Fibroblast of lung (primary cell): ENCODE results near the gene SGPL1. TPM values are rescaled to one million over a fixed set of nuclear protein-coding genes. Genes with fewer than 3 reads are reported as not detected.

ENCODE experiments used
- DNase-seq, 2 donors: peaks; one replicate each; pipeline versions ENCODE4 v3.0.0 to v3.0.0-alpha.2; 2010; ENCODE audit warnings: low read depth in 2 of 2
- H2AFZ ChIP-seq: 2 replicates; pipeline ENCODE4 v1.5.1; 2012; ENCODE audit warnings: low read length, control low read depth, inconsistent platforms
- H3K27ac ChIP-seq: 2 replicates; pipeline ENCODE4 v1.5.1; 2011; ENCODE audit warnings: low read length, control low read depth; ENCODE audit not compliant: insufficient read depth
- H3K27me3 ChIP-seq: 2 replicates; pipeline ENCODE4 v1.5.1; 2011; ENCODE audit warnings: mild to moderate bottlenecking, low read length; ENCODE audit not compliant: control insufficient read depth, insufficient read depth
- H3K36me3 ChIP-seq: 2 replicates; pipeline ENCODE4 v1.5.1; 2011; ENCODE audit warnings: low read length; ENCODE audit not compliant: control insufficient read depth, insufficient read depth
- H3K4me1 ChIP-seq: 2 replicates; pipeline ENCODE4 v1.5.1; 2011; ENCODE audit warnings: low read length; ENCODE audit not compliant: control insufficient read depth, insufficient read depth; ENCODE audit errors: extremely low read depth
- H3K4me2 ChIP-seq: 2 replicates; pipeline ENCODE4 v1.5.1; 2011; ENCODE audit warnings: low read length, control low read depth; ENCODE audit not compliant: insufficient read depth; ENCODE audit errors: extremely low read depth
- H3K4me3 ChIP-seq, 4 experiments: fragments of 200-600 bp in 1 of 4; sonication (generic) in 1 of 4; replicated peaks in 1 of 4; 2 replicates each; pipeline ENCODE4 v1.5.1; 2011 to 2016; ENCODE audit warnings: low read length in 4 of 4, low read depth in 3 of 4, mild to moderate bottlenecking in 3 of 4, control low read depth in 2 of 4, inconsistent platforms in 1 of 4, mixed read lengths in 1 of 4; ENCODE audit not compliant: insufficient read depth in 1 of 4; ENCODE audit errors: control extremely low read depth in 1 of 4
- H3K79me2 ChIP-seq: 2 replicates; pipeline ENCODE4 v1.5.1; 2012; ENCODE audit warnings: mild to moderate bottlenecking, low read length, inconsistent platforms; ENCODE audit not compliant: control insufficient read depth, insufficient read depth
- H3K9ac ChIP-seq: 2 replicates; pipeline ENCODE4 v1.5.1; 2011; ENCODE audit warnings: mild to moderate bottlenecking, low read length, control low read depth; ENCODE audit not compliant: insufficient read depth
- H3K9me3 ChIP-seq: 2 replicates; pipeline ENCODE4 v1.5.1; 2012; ENCODE audit warnings: low read depth, low read length; ENCODE audit not compliant: control insufficient read depth, insufficient read depth
- H4K20me1 ChIP-seq: 2 replicates; pipeline ENCODE4 v1.5.1; 2011; ENCODE audit warnings: low read length; ENCODE audit not compliant: control insufficient read depth, insufficient read depth; ENCODE audit errors: extremely low read depth
- CTCF ChIP-seq, 2 donors: IDR thresholded peaks in 1 of 2; conservative IDR thresholded peaks in 1 of 2; 1 replicate in 1 of 2; 2 replicates in 1 of 2; pipeline ENCODE4 v1.5.1; 2011 to 2012; ENCODE audit warnings: low read length in 2 of 2, control low read depth in 1 of 2, inconsistent platforms in 1 of 2, low read depth in 1 of 2, mild to moderate bottlenecking in 1 of 2
- EZH2 ChIP-seq: IDR thresholded peaks from 2 replicates; pipeline ENCODE4 v1.5.1; 2012; ENCODE audit warnings: low read length, control low read depth, mild to moderate bottlenecking; ENCODE audit errors: missing control alignments
- polyA plus RNA-seq, 2 donors: library from polyadenylated mRNA; depleted of rRNA in 1 of 2; stranded (reverse) in 1 of 2; unstranded in 1 of 2; fragments of >200 nt; gene quantifications; 2 replicates each; pipeline ENCODE4 v1.2.1, GENCODE V29; 2011 to 2012; ENCODE audit warnings: missing spikeins in 1 of 2
- total RNA-seq: library from RNA; depleted of rRNA; stranded (reverse); fragments of >200 nt; gene quantifications from 2 replicates; pipeline ENCODE4 v1.2.1, GENCODE V29; 2014

The SGPL1 gene
- total and polyA plus RNA-seq, 2 donors (not counting 1 experiment from before 2014, with no cell fraction given) = 21.2 to 40.3 TPM

- H3K27me3 ChIP-seq = peaks cover 2% of the 10 kb centered on the region
- H4K20me1 ChIP-seq = no peaks in the 10 kb centered on the region
- TF ChIP-seq CTCF (conservative IDR thresholded peaks at IDR 0.05 in 1 of 2, IDR thresholded peaks at IDR 0.05 in 1 of 2; ENCODE audit: low read depth in 1 of 2, low read length in 2 of 2) (no peak), EZH2 (no peak)
- no peak overlapping the region for H2AFZ ChIP-seq
- no peaks in the 10 kb centered on the region for H3K36me3 ChIP-seq
- H3K9me3 ChIP-seq = no peaks in the 10 kb centered on the region
- no peaks in the 10 kb centered on the region for H3K79me2 ChIP-seq
- H3K4me1 ChIP-seq = no peaks in the 10 kb centered on the region
- no peak overlapping the region for H3K27ac ChIP-seq
- no peak overlapping the region for H3K4me2 ChIP-seq
- no peak overlapping the region for H3K4me3 ChIP-seq
- DNase-seq = no peak
- H3K9ac ChIP-seq = no peak overlapping the region
Observed at GRCh38 chr10:70894416-70894815, 78.7 kb downstream of the SGPL1 start.

- Histone ChIP-seq H3K36me3 (no peaks in the 10 kb centered on the region), H3K9me3 (no peaks in the 10 kb centered on the region), H3K4me1 (no peaks in the 10 kb centered on the region), H3K27ac (no peak overlapping the region), H4K20me1 (no peaks in the 10 kb centered on the region), H3K79me2 (no peaks in the 10 kb centered on the region), H3K27me3 (peaks cover 7% of the 10 kb centered on the region), H3K4me3 (no peak overlapping the region), H2AFZ (no peak overlapping the region), H3K4me2 (no peak overlapping the region), H3K9ac (no peak overlapping the region)
- TF ChIP-seq EZH2 (no peak), CTCF (conservative IDR thresholded peaks at IDR 0.05 in 1 of 2, IDR thresholded peaks at IDR 0.05 in 1 of 2; ENCODE audit: low read depth in 1 of 2, low read length in 2 of 2) (no peak)
- DNase-seq = no peak
Observed at GRCh38 chr10:70896551-70896950, 80.8 kb downstream of the SGPL1 start.

GRCh38 chr10:70898687-70899086, 82.9 kb downstream of the SGPL1 start:
- Histone ChIP-seq H3K27ac (no peak overlapping the region), H3K27me3 (peaks cover 7% of the 10 kb centered on the region), H2AFZ (no peak overlapping the region), H3K4me3 (no peak overlapping the region), H4K20me1 (no peaks in the 10 kb centered on the region), H3K9ac (no peak overlapping the region), H3K4me1 (no peaks in the 10 kb centered on the region), H3K79me2 (no peaks in the 10 kb centered on the region), H3K4me2 (no peak overlapping the region), H3K9me3 (no peaks in the 10 kb centered on the region), H3K36me3 (no peaks in the 10 kb centered on the region)
- no peak for DNase-seq
- TF ChIP-seq CTCF (conservative IDR thresholded peaks at IDR 0.05 in 1 of 2, IDR thresholded peaks at IDR 0.05 in 1 of 2; ENCODE audit: low read depth in 1 of 2, low read length in 2 of 2) (no peak), EZH2 (no peak)
